Measurements from ENCODE around the gene MEF2C.
A peak's percentile ranks its signal among the peaks of the same experiment; 100 is the strongest.

Gene MEF2C

DNA sequence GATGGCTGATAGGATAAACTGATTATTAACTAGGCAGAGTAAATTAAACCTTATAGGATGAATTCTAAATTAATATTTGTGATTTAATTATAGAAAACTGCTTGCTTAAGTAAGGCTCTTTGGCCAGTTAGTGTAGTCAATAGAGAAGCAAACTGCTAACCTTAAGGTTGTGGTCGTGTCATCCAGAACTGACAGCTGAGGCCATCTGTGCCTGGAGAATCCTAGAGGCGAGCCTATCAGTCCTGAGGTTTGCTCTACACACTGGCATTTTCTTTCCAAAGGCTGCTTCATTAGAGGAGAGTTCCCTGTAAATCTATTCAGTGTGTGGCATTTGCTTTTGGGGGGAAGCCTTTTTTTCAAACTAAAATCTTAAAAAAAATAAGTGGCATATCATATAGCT lies 169.2 kb downstream of the MEF2C start:
- DNase-seq (ENCODE audit: low read depth) = no peak

DNA sequence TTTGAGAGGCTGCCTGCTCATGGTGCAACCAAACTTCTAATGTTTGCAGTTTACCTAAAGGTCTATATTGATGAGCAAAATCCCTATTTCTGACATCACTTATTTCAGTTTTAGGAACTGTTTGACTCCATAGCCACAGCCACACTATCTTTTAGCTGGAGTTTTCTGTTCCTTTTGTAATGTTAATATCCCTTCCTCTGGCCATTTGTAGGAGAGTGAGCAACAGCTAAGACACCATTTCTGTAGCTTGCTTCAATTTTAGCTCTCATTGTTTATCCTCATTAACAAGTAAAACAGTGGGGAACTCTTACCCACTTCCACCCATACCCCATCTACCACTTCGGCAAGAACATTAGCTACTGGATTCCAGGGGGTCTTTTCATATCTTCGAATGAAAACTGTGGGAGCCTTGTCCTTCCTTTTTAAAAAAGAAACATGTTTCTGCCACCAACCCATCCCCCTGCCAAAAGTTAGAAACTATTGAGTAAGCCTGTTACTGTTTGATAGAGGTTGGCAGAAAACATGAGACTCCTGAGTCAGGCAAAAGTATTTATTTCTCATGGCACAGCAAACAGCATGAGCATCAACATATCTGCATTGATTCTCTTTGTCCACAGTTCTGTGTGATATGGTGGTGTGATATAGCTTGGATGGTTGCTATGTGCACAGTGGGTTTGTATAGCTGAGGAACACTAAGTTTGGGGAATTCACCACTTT lies 174.1 kb downstream of the MEF2C start:
- no peak for DNase-seq (ENCODE audit: low read depth)

DNA sequence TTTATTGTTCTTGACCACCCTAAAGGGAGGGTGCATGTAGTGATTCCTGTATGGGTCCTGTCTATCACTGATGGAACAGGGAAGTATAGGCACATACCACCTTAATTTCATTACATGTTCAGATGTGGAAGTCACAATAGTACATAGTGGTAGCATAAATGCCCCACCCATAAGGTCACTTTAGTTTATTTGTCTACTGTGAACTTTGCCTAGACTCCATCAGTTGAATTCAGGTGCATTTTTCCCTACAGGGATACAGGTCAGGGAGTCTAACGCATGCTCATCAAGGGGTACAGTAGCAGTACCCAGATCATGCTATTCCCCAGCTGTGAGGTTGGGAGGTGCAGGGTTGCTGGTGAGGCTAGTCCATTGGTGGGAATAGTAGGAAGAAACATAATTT lies 175.0 kb downstream of the MEF2C start:
- DNase-seq (ENCODE audit: low read depth) = no peak

DNA sequence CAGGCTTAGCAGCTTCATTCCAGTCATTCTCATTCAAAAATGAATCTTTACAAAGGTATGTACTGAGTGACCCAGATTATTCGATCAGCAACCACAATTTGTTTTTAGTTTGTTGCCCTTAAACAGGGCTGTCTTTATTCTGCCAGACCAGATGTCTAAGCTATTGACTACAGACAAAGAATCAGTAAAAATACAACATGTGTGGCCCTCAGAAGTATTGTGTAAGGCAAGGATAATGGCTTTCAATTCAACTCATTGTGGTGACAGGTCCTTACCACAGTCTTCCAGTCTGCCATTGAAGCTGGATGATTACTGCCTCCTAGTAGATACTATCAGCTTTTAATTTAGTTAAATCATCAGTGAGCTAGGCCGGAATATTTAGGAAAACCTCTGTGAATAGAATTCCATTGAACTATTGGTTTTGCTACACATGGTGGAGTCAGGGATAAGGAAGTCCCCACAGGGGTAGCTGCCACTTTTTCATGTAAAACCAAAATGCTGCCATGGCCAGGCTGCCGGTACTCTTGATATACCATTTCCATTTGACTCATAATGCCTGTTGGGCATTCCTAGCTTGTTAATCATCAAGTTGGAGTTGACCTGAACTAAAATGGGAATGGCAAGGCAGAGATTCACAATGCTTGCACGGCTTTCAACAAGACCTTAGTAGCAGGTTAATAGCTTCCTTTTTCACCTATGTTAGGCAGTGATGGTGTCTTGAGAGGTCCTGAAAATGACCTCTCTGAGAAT lies 175.6 kb downstream of the MEF2C start:
- no peak for DNase-seq (ENCODE audit: low read depth)

DNA sequence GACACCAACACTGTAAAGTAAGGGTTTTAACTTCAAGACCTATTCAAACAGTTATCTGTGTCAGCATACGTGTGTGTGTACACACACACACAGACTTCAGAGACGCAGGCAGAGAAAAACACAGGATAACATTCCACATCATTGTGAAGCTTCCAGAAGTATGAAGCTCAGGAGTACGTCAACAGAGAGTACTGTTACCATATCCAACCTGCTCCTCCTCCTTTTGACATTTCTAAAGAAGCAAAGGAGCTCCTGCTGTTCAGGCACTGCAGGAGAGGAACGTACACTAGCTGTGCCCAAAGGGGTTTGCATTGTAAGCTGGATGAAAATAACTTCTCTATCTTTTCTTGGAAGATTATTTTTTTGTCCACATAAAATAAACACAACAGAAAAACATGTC lies 180.7 kb downstream of the MEF2C start:
- no peak for DNase-seq (ENCODE audit: low read depth)

DNA sequence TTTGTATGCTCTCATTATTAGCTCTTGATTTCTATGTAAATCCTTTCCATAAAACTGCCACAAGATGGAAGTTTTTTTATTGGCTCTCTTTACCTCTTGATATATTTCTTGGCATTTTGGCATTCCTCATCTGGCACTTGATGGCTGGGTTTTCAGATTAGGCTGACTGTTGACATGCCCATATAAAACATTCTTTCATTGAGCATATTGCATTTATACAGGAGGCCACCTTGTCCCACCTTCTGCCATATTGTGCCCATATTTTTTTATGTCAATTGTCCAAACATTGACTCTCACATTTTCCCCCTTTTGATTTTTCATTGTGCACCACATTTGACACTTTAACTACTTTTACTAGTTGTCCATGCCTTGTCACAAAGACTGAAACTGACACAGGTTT lies 182.9 kb downstream of the MEF2C start:
- no peak for DNase-seq (ENCODE audit: low read depth)

DNA sequence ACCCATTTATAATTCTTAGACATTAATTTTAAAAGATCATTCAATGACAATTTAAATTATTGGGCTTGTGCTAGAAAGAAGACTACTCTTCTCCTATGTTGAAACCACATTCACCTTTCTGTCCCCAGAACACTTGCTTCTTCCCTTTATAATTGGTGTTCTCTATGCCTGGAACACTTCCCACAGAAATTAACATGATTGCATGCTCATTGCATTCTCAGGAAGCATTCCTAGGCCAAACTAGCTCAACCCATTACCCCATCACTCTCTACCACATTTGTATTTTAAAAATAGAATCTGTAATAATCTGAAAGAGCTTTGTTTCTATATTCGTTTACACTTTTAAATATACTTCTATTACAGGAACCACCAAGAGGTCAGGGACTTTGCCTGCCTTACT lies 184.7 kb downstream of the MEF2C start:
- DNase-seq (ENCODE audit: low read depth) = no peak

DNA sequence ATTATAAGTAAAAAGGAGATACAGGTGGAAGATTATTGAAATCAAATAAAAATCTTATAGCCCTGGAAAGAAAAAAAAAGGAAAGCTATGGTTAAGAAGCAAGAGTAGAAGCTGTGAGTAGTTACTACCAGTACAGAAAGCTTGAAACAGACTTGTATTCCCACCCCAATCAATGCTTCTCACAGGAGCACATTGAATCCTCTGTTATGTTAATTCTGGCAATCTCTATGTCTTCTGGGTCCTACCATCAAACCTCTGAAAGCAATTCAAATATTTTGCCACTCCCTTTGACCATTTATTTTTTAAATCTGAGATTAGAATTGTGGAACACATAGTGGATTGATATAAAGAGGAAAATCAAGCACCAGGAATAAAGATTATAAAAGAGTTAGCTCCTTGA lies 186.5 kb downstream of the MEF2C start:
- no peak for DNase-seq (ENCODE audit: low read depth)

DNA sequence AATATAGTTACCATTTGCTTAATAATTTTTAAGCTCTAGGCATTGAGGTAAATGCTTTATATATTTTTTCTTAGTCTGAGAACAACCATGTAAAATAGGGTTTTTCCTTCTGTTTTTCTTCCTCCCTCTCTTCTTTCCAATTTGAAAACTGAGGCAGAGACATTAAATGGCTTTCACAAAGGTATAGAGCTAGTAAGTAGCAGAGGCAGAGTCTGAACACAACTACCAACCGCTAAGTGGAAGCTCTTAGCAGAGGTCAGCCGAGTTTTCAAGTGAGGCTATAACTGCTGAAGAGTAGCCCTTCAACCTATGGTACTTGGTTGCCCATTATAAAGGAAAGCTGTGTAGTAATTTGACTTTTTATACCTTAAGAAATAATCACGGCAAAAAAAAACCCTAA lies 187.1 kb downstream of the MEF2C start:
- no peak for DNase-seq (ENCODE audit: low read depth)

DNA sequence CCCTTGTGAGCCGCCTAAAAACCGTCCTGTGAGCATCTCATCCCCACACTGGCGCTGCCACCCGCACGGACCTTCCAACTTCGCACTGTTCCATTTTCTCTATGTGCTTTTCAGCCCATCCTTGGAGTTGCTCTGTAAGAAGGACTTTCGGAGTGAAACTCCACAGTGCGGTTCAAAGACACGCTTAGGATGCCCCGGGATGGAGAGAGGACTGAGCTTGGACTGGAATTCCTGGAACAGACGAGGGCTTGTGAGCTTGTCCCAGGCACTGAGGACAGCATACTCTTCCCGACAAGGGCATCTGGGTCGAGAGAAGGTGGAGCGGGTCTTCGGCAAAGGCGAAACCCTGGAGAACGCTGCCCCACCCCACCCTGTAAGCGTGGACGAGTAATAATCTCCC lies 187.8 kb downstream of the MEF2C start:
- DNase-seq (ENCODE audit: low read depth) = no peak

DNA sequence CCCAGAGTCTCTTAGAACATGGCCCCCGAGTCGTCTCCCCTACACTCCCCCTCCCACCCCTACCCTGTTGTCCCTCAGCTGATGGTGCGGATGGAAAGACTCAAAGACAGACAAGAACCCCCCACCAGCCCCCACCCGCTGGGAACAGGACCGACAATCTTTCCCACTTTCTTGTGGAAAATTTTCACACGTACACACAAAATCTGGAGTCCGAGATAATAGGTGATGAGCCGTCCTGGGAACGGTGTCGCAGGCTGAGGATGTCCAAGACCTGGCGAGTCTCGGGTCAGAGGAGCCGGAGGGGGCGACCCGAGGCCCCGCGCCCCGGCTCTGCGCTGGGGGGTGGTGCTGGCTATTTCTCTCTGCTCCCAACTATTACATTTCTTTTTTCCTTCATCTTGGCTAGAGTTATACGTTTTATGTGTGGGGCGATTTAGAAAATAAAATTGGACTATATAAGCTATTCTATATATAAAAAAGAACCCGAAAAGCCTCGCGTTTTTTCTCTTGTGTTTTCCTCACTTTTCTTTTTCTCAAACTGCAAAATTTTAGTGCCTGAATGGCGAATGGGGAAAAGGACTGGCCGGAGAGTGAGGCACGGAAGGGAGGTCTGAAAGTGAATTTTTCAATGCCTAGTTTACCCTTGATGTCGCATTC lies 188.8 kb downstream of the MEF2C start:
- DNase-seq (ENCODE audit: low read depth) = no peak

DNA sequence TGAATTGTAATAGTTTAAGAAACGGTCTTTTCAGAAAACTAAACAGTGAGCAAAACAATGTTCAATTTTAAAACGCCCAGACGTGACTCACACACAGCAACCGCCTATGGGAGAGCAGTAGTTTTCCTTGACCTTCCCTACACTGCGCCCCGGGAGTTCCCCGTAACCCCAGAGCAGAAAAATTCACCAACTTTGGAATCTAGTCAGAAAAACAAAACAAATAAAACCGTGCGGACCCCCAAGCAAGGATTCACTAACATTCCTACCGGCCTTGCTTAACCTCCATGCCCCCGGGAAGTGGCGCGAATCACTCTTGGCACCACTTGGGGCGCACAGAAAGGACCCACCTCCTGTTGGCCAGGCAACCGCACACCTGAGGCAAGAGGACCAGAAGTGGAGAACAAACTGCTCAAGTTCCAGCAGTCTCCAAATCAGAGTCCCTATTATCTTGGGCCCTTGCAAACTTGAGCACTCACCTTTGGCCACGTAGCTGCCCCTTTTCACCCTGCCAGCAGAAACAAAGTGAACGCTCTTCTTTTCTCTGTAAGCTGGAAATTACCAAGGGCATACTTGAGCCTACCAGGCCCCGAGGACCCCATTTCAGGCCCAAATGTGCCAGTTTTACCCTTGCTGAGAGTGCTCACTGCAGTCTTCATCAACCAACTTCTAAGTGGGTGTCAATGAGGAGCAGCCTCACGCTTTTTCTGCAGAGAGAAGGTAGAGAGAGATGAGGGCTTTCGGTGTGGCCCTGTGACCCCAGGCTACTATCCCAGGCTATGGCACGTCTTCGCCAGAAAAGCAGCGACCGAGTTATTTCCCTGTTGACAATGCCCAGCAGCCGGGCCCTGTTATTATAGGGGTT lies 189.7 kb downstream of the MEF2C start:
- DNase-seq (ENCODE audit: low read depth) = no peak

DNA sequence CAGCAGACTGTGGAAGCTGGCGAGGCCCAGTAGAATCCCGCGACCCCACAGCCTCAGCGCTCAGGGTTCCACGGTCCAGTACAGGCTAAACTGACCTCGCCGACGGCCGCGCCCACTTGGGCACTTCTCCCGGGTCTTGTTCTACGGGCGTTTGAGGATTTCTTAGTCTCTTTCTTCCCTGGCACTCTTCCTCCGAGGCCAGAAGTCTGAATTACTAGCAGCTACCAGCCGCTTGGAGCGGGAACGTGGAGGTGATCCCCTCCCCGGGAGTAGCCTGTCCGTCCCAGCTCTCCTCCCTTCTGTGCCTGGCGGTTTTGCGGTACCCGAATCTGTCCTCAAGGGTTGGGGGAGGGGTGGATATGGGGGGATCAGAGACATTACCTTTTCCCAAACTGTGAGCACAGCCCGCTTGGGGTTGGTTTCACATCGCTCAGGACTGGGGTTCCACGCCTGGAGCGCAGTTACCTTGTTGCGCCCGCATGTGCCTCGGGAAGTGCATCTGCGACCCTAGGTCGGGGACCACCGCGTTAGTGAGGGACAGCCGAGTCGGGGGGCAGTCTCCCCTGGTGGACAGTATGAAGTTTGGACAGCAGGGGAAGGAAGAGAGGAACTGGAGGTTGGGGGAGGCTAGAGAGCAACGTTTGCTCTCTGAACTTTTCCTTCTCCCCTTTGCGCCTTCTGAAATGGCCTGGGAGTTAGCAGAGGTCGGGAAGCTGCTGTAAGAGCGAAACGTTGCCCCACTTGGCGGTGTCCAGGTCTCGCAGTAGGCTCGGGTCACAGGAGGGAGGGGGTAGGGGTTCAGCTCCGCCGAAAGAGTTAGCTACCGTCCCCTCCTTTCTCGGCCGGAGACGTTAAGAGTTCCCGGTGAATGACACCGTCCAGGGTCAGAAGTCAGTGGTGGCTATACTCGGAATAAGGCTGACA lies 190.8 kb downstream of the MEF2C start:
- DNase-seq (ENCODE audit: low read depth) = no peak

DNA sequence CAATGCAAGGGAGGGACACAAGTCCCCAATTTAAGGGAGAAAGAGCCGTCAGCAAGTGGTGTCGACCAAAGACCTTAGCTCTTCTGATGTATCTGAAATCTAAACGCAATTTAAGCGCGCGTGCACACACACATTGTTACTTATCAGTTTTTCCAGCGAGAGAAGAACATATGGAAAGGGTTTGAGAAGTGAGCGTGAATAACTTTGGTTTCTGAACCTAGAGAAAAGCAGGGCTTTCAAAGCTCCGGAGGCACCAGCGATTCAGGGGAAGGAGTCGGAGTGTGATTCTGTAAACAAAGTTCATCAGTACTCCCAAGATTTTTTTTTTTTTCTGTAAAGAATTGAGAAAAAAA lies 191.8 kb downstream of the MEF2C start:
- no peak for DNase-seq (ENCODE audit: low read depth)

DNA sequence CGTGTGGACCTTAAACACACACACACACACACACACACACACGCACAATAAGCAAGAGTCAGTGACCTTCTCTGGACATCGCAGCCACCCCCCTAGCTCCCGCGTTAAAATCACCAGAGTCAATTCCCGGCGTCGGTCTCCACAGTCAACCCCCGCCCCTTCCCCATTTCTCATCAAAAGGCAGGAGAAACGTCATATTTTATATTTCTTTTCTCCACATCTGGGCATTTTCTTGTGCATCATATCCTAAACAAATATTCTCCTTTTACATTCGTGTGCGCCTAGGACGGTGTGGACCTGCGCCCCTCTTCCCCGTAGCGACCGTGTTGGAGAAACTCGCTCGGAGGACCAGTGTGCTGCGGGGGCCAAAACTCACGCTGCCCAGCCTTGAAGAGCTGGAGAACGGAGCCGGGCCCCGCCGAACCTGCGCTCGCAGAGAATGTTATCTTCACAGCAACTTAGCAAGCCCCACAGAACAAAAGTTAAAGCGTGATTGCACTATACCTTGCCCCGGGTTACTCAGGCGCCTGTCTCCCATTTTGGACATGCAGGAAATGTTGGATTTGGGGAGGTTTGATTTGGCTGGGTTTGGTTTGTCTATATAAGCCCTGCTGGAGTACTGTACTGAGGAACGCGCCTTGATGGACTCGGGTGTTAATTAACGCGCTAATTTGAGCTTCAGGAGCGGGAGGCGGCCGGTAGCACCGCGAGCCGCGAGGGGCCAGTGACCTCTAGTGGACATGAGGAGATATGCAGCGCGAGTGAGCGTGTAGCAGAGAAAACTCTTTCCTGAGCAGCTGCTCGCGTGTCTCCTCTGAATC lies 192.4 kb downstream of the MEF2C start:
- peak; percentile 41 for DNase-seq (ENCODE audit: low read depth)

DNA sequence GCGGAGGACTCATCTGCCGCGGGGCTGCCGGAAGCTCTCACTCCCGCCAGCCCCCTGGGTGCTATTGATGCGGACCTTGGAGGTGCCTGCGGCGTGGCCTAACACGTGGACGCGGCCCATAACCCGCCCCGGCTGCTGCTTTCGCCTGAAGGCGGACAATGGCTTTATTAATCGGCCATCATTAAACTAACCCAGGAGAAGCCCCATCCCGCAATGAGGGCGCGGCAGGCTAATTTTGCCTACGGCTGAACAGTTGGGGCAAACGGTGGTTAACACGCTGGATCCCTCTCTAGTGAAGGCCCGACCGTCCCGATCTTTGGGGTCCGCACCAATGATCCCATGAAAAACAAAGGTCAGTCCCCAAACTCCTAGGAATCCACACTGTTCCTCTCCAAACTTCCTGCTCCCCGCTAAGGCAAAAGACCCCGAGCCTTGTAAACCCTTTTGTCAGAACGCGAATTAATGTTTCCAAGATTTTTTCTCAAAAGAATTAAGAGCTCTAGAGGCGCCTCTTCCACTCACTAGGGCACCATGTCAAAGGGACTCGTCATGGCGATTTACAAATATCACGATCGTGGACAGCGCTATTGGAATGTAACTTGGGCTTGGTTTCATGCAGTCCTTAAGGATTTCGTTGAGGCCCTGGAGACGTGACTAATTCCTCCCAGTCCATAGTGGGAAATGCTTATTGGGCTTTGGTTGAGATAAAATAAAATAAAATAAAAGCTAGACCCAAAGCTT lies 193.1 kb downstream of the MEF2C start:
- DNase-seq (ENCODE audit: low read depth) = no peak

DNA sequence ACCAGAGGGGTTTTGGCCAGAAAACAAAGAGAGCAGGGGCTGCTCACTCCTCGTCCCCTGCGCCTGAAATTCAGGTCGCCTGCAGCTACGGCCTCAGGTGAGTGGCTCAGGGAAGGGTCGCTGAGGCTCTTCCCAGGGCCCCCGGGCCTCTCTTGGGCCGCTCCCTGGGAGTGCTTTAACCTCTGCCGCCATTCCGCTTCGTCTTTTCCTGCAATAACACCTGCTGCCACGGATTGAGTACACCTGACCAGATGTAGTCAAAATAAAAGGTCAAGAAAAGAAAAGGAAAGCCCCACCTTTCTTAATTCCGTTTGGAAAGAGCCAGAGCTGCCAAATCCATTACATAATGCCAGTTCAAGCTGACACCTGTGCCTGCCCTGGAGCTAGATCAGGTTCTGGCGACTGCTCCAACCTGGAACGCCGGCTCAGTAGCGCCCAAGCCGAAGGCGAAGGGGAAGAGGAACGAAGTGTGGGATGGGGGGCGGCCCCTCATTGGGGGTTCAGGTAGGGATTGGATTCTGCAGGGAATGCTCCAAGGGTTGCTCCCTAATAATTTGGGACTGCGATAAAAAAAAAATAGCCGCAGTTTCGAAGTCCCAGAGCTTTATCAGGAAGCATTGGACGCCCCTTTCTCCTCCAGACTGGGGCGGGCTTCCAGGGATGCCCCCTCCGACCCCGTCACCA lies 193.9 kb downstream of the MEF2C start:
- no peak for DNase-seq (ENCODE audit: low read depth)

DNA sequence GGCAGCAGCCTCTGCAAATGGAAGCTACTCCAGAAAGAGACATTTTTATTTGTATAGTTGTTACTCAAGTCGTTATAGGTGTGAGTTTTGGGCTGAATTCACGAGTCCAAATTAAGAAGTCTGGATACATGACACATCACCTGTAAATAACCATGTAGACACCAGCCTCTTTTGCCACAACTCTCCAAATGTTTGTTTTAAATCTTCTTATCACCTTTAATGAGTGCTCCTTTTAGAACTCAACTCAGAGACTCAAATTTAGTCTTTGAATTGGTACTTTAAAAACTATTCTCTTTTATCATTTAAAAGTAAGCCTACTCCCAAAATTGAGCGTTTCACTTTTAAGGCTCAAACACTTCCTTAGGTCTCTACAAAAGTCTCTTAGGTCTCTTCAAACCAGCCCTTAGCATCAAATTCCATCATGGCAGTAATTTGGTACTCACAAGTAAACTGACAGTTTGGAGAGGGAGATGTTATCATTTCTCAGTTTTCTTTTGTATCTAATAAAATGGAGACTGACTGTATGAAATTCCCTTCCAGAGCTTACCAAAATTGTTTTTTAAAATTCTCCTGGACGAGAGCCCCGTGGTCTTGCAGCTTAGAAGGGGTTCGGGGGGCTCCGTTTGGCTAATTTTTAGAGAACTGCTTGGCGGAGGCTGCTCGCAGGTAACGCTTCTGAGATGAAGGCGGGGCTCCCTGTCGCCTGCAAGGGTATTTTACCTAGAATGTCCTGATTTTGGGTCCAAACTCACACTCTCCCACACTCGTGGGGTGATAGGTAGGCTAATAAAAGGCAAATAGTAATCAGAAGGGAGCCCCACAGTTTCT lies 194.6 kb downstream of the MEF2C start:
- DNase-seq (ENCODE audit: low read depth) = no peak
